Neuronal stem cell (in vitro differentiated cells): Measurements from ENCODE around the gene SEMA4G.

Experiments
- DNase-seq: peaks from one replicate; pipeline ENCODE4 v3.0.0-alpha.2; 2013; ENCODE audit warnings: low spot score
- H2AFZ ChIP-seq: one replicate; pipeline ENCODE4 v1.6.1; 2013; ENCODE audit warnings: mild to moderate bottlenecking, low read length, inconsistent platforms
- H2AK5ac ChIP-seq: 2 replicates; pipeline ENCODE4 v1.6.1; 2013; ENCODE audit warnings: low read depth, mild to moderate bottlenecking, inconsistent platforms, low read length, moderate library complexity, mixed read lengths
- H2BK120ac ChIP-seq: 2 replicates; pipeline ENCODE4 v1.6.1; 2013; ENCODE audit warnings: low read depth, mild to moderate bottlenecking, inconsistent platforms, low read length, moderate library complexity, mixed read lengths
- H2BK12ac ChIP-seq: one replicate; pipeline ENCODE4 v1.6.1; 2013; ENCODE audit warnings: low read length, inconsistent platforms
- H2BK15ac ChIP-seq: 2 replicates; pipeline ENCODE4 v1.6.1; 2013; ENCODE audit warnings: mild to moderate bottlenecking, low read length, inconsistent platforms, mixed read lengths
- H2BK5ac ChIP-seq: one replicate; pipeline ENCODE4 v1.6.1; 2013; ENCODE audit warnings: inconsistent platforms, mild to moderate bottlenecking, low read length, moderate library complexity
- H3K14ac ChIP-seq: one replicate; pipeline ENCODE4 v1.6.1; 2013; ENCODE audit warnings: low read length, inconsistent platforms
- H3K18ac ChIP-seq: 2 replicates; pipeline ENCODE4 v1.6.1; 2013; ENCODE audit warnings: low read length, inconsistent platforms
- H3K23ac ChIP-seq: 2 replicates; pipeline ENCODE4 v1.6.1; 2013; ENCODE audit warnings: low read depth, mild to moderate bottlenecking, mixed read lengths, low read length, inconsistent platforms; ENCODE audit not compliant: poor library complexity
- H3K27ac ChIP-seq: replicated peaks from 3 replicates; pipeline ENCODE4 v1.5.1; 2013; ENCODE audit warnings: low read length, inconsistent platforms
- H3K27me3 ChIP-seq, 3 experiments: 2 replicates each; pipeline ENCODE4 v1.6.1; 2013; ENCODE audit warnings: low read length in 3 of 3, mild to moderate bottlenecking in 2 of 3, inconsistent platforms in 1 of 3, low read depth in 1 of 3, mixed read lengths in 1 of 3, moderate library complexity in 1 of 3; ENCODE audit not compliant: control insufficient read depth in 3 of 3, insufficient read depth in 3 of 3
- H3K36me3 ChIP-seq, 2 donors: replicated peaks in 1 of 2; 2 replicates each; pipeline ENCODE4 v1.6.1; 2013; ENCODE audit warnings: low read length in 2 of 2; ENCODE audit not compliant: control insufficient read depth in 2 of 2, insufficient read depth in 2 of 2
- H3K4ac ChIP-seq: 2 replicates; pipeline ENCODE4 v1.6.1; 2013; ENCODE audit warnings: inconsistent platforms, mild to moderate bottlenecking, low read length, moderate library complexity
- H3K4me1 ChIP-seq, 2 donors: 1 replicate in 1 of 2; 2 replicates in 1 of 2; pipeline ENCODE4 v1.6.1; 2013; ENCODE audit warnings: low read length in 2 of 2, low read depth in 1 of 2; ENCODE audit not compliant: control insufficient read depth in 2 of 2, insufficient read depth in 1 of 2
- H3K4me2 ChIP-seq: one replicate; pipeline ENCODE4 v1.6.1; 2013; ENCODE audit warnings: mild to moderate bottlenecking, low read length, inconsistent platforms; ENCODE audit not compliant: insufficient read depth, poor library complexity, severe bottlenecking
- H3K4me3 ChIP-seq, 2 donors: 2 replicates each; pipeline ENCODE4 v1.5.1; 2013; ENCODE audit warnings: low read length in 2 of 2, mild to moderate bottlenecking in 2 of 2, inconsistent platforms in 1 of 2, moderate library complexity in 1 of 2
- H3K79me1 ChIP-seq: one replicate; pipeline ENCODE4 v1.6.1; 2013; ENCODE audit warnings: low read depth, mild to moderate bottlenecking, inconsistent platforms, low read length, moderate library complexity
- H3K9ac ChIP-seq: one replicate; pipeline ENCODE4 v1.6.1; 2013; ENCODE audit warnings: mild to moderate bottlenecking, low read depth, low read length, inconsistent platforms; ENCODE audit not compliant: poor library complexity
- H3K9me3 ChIP-seq, 2 donors: replicated peaks in 1 of 2; 2 replicates each; pipeline versions ENCODE3 to v1.6.1; 2013; ENCODE audit warnings: low read length in 2 of 2, mild to moderate bottlenecking in 2 of 2, inconsistent platforms in 1 of 2, low read depth in 1 of 2, mixed read lengths in 1 of 2, moderate library complexity in 1 of 2; ENCODE audit not compliant: control insufficient read depth in 2 of 2, insufficient read depth in 1 of 2
- H4K8ac ChIP-seq: one replicate; pipeline ENCODE4 v1.6.1; 2013; ENCODE audit warnings: low read depth, mild to moderate bottlenecking, inconsistent platforms, low read length, moderate library complexity
- H4K91ac ChIP-seq: one replicate; pipeline ENCODE4 v1.6.1; 2013; ENCODE audit warnings: low read length, low read depth, mild to moderate bottlenecking, inconsistent platforms; ENCODE audit not compliant: poor library complexity
- WGBS, 2 donors: extraction: QIAGEN DNeasy Blood & Tissue Kit; methylation state at CpG; one replicate each; pipeline ENCODE4 v1.1.7; 2013; ENCODE audit warnings: missing lambda C conversion rate in 2 of 2, mixed read lengths in 1 of 2; ENCODE audit not compliant: insufficient read length in 2 of 2, insufficient replicate concordance in 1 of 2; ENCODE audit errors: extremely low coverage in 2 of 2; 5-methylcytosine and 5-hydroxymethylcytosine counted together

Gene SEMA4G

DNA sequence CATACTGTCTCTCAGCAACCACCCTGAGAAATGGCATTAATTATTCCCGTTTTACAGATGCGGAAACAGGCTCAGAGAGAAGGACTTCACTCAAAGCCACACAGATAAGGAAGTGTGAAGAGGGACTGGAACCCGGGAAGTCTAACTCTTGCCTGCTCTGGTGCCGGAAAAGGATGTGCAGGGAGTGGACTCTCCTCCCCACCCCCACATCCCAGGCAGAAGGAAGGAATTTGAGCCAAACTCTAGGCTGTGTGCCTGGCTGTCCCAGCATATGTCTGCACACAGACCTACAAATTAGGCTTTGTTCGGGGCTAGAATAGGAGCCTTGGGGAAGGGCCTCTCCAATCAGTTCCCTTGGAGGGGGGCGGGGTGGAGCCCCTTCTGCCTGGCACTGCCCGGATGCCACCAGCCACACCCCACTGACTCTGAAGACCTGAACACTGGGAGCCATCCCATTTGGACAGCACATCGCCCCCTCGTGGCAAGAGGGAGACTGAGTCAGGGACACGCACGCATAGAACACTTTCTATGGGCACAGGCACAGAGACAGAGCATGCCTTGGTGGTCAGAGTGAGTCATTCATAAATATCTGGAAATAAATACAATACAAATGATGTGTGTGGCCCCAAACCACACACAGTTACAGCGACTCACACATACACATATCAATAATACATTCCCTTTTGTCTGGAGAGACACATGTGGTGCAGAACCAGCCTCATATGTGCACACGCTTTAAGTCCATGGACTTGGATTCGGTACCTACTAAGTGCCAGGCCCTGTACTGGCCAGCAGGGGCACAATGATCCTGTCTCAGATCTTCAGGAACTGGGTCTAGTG, 43.4 kb downstream of the SEMA4G start:
- H4K91ac ChIP-seq: no peak overlapping the region
- H2BK15ac ChIP-seq: no peak overlapping the region
- H3K4me3 ChIP-seq: no peak overlapping the region
- H3K4me1 ChIP-seq: peaks cover 7 to 21% of the 10 kb centered on the region in 2 donors
- peaks cover 0 to 2% of the 10 kb centered on the region in 2 donors for H3K9me3 ChIP-seq
- no peak overlapping the region for H3K27ac ChIP-seq
- H3K4ac ChIP-seq: no peak overlapping the region
- peaks cover 2% of the 10 kb centered on the region for H3K79me1 ChIP-seq
- no peak overlapping the region for H2BK12ac ChIP-seq
- H4K8ac ChIP-seq: no peak overlapping the region
- no peak overlapping the region for H3K14ac ChIP-seq
- no peak overlapping the region for H2AFZ ChIP-seq
- H3K18ac ChIP-seq: no peak overlapping the region
- H2AK5ac ChIP-seq: no peak overlapping the region
- peaks cover 0 to 2% of the 10 kb centered on the region in 2 donors for H3K36me3 ChIP-seq
- no CpG with 5 or more reads among the region's 14 CpGs for WGBS, 2 donors
- no peak overlapping the region for H2BK5ac ChIP-seq
- no peak overlapping the region for H3K9ac ChIP-seq
- H3K4me2 ChIP-seq: no peak overlapping the region
- H3K23ac ChIP-seq: no peak overlapping the region
- H2BK120ac ChIP-seq: no peak overlapping the region
- H3K27me3 ChIP-seq: peaks cover 2 to 32% (median 17%) of the 10 kb centered on the region in 3 experiments
- peak; percentile 77 for DNase-seq

DNA sequence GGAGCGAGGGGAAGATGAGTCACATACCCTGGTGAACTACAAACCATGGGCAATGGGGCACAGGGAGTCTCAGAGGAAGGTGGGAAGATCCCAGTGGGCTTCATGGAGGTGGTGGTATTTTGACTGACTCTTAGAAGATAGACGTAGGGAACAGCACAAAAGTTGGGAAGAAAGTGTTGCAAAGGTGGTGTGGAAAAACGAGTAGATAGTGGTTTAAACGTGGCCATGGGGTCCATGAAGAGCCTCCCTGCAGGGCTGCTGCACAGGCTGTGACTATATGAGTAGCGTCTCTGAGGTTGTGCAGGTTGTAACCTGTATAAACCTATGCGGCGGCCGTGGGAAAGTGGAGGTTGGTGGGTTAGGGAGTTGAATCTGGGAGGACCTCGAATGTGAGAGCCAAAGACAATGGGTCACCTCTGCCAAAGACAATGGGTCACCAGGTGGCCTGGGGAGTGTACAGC, 44.1 kb downstream of the SEMA4G start:
- H3K4ac ChIP-seq: no peak overlapping the region
- no peak overlapping the region for H2BK15ac ChIP-seq
- peak overlapping the region; percentile 65 for H3K18ac ChIP-seq
- no peak overlapping the region for H2AFZ ChIP-seq
- H3K79me1 ChIP-seq: peaks cover 2% of the 10 kb centered on the region
- H2BK120ac ChIP-seq: no peak overlapping the region
- no peak overlapping the region for H3K23ac ChIP-seq
- no peak overlapping the region for H2AK5ac ChIP-seq
- no CpG with 5 or more reads among the region's 9 CpGs for WGBS, 2 donors
- no peak for DNase-seq
- no peak overlapping the region for H3K27ac ChIP-seq
- no peak overlapping the region for H3K4me3 ChIP-seq
- no peak overlapping the region for H2BK12ac ChIP-seq
- H4K8ac ChIP-seq: no peak overlapping the region
- no peak overlapping the region for H3K14ac ChIP-seq
- no peak overlapping the region for H3K9ac ChIP-seq
- peaks cover 5 to 38% (median 24%) of the 10 kb centered on the region in 3 experiments for H3K27me3 ChIP-seq
- H3K9me3 ChIP-seq: peaks cover 0 to 2% of the 10 kb centered on the region in 2 donors
- H4K91ac ChIP-seq: no peak overlapping the region
- H3K4me1 ChIP-seq: peaks cover 9 to 20% of the 10 kb centered on the region in 2 donors
- no peak overlapping the region for H3K4me2 ChIP-seq
- peaks cover 0 to 2% of the 10 kb centered on the region in 2 donors for H3K36me3 ChIP-seq
- no peak overlapping the region for H2BK5ac ChIP-seq

DNA sequence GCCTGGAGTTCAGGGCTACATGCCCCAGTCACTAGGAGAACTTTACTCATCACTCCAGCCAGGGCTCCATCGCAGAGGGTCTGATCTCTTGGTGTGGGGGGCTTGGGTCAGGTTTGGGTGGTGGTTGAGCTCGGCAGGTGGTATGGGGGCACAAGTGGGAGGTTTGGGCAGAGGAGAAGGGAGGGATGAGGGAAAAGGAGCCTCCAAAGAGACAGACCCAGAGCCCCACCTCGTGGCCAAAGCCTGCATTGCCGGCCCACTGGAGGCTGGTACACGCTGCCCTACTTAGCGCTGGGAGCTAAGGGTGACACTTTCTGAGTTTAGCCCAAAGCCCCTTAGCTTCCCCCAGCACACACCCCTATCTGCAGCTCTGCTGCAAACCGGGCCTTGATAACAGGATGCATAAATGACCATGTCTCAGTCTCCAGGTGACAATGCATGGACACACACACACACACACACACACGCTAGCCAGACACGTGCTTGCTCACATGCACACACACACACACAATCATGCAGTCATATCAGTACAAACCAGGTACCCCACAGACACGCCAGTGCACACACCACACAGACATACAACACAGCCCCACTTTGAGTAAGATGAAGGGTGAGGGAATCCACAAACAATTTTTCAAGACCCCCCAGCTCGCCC, 45.1 kb downstream of the SEMA4G start:
- Histone ChIP-seq H3K9ac (peak overlapping the region; percentile 55), H2BK15ac (no peak overlapping the region), H2BK120ac (no peak overlapping the region), H3K36me3 (no peaks in the 10 kb centered on the region), H3K18ac (peak overlapping the region; percentile 54), H3K14ac (no peak overlapping the region), H2BK5ac (no peak overlapping the region), H3K27me3 (peaks cover 10 to 47% (median 33%) of the 10 kb centered on the region in 3 experiments), H2BK12ac (peak overlapping the region; percentile 18), H2AK5ac (peak overlapping the region; percentile 19), H3K4me2 (no peak overlapping the region), H4K91ac (no peak overlapping the region), H3K4ac (no peak overlapping the region), H3K9me3 (peaks cover 0 to 2% of the 10 kb centered on the region in 2 donors), H3K79me1 (peaks cover 2% of the 10 kb centered on the region), H3K27ac (no peak overlapping the region), H3K23ac (peak overlapping the region; percentile 60), H2AFZ (no peak overlapping the region), H3K4me1 (peaks cover 9 to 14% of the 10 kb centered on the region in 2 donors), H4K8ac (no peak overlapping the region), H3K4me3 (no peak overlapping the region)
- no CpG with 5 or more reads among the region's 11 CpGs for WGBS, 2 donors
- DNase-seq: no peak
